T-helper 2 cell treated with Interferon-gamma antibody and Interleukin-4, amounts not matched to agents 5 μg/mL and 100 μg/mL, for 36 hours (primary cell): ENCODE results near the gene ZMIZ1.
A peak's percentile ranks its signal among the peaks of the same experiment; 100 is the strongest.

ENCODE experiments used
- DNase-seq: peaks from one replicate; pipeline ENCODE4 v3.0.0; 2021; ENCODE audit warnings: low spot score
- H3K27ac Mint-ChIP-seq: one replicate; pipeline ENCODE4 v1.8.0; 2021; ENCODE audit warnings: mild to moderate bottlenecking, mixed read lengths
- H3K27me3 Mint-ChIP-seq: one replicate; pipeline ENCODE4 v1.8.0; 2021; ENCODE audit warnings: low read depth, mixed read lengths
- H3K36me3 Mint-ChIP-seq: one replicate; pipeline ENCODE4 v1.8.0; 2021; ENCODE audit warnings: low read depth, mixed read lengths
- H3K4me1 Mint-ChIP-seq: one replicate; pipeline ENCODE4 v1.8.0; 2021; ENCODE audit warnings: low read depth, mixed read lengths
- H3K4me3 Mint-ChIP-seq: one replicate; pipeline ENCODE4 v1.8.0; 2022; ENCODE audit warnings: mild to moderate bottlenecking, moderate library complexity, mixed read lengths
- H3K9me3 Mint-ChIP-seq: one replicate; pipeline ENCODE4 v1.8.0; 2021; ENCODE audit warnings: mixed read lengths

Gene ZMIZ1

GRCh38 chr10:79068562-79069324 is at the start of gene ZMIZ1:
ZMIZ1 (plus strand) TSS chr10:79068966; CDS start chr10:79201633, 132,667 bp downstream.
- H3K9me3 Mint-ChIP-seq: no peaks in the 10 kb centered on the region
- peak; percentile 81 for DNase-seq
- peak within 1 kb of the TSS; percentile 94 for H3K4me3 Mint-ChIP-seq
- H3K27ac Mint-ChIP-seq: peak within 1 kb of the TSS; percentile 86
- H3K4me1 Mint-ChIP-seq: peaks cover 35% of the 10 kb centered on the region
- H3K36me3 Mint-ChIP-seq: no peaks in the 10 kb centered on the region
- peaks cover 27% of the 10 kb centered on the region for H3K27me3 Mint-ChIP-seq

GRCh38 chr10:79019441-79020014 is 49.2 kb upstream of the ZMIZ1 start:
- H3K4me3 Mint-ChIP-seq: no peak overlapping the region
- no peak overlapping the region for H3K27ac Mint-ChIP-seq
- H3K36me3 Mint-ChIP-seq: no peaks in the 10 kb centered on the region
- no peaks in the 10 kb centered on the region for H3K9me3 Mint-ChIP-seq
- no peak for DNase-seq
- peaks cover 6% of the 10 kb centered on the region for H3K27me3 Mint-ChIP-seq
- H3K4me1 Mint-ChIP-seq: no peaks in the 10 kb centered on the region

- DNase-seq: no peak
- no peak overlapping the region for H3K27ac Mint-ChIP-seq
- H3K36me3 Mint-ChIP-seq: no peaks in the 10 kb centered on the region
- H3K4me1 Mint-ChIP-seq: no peaks in the 10 kb centered on the region
- no peaks in the 10 kb centered on the region for H3K9me3 Mint-ChIP-seq
- peaks cover 6% of the 10 kb centered on the region for H3K27me3 Mint-ChIP-seq
- H3K4me3 Mint-ChIP-seq: no peak overlapping the region
These were observed 48.7 kb upstream of the ZMIZ1 start for GRCh38 chr10:79020015-79020491.

GRCh38 chr10:79020605-79021004 is 48.2 kb upstream of the ZMIZ1 start:
- Mint-ChIP-seq H3K4me3 (no peak overlapping the region), H3K36me3 (no peaks in the 10 kb centered on the region), H3K27me3 (peaks cover 4% of the 10 kb centered on the region), H3K9me3 (no peaks in the 10 kb centered on the region), H3K4me1 (peaks cover 2% of the 10 kb centered on the region), H3K27ac (no peak overlapping the region)
- no peak for DNase-seq

GRCh38 chr10:79021331-79021907 is 47.3 kb upstream of the ZMIZ1 start:
- Mint-ChIP-seq H3K36me3 (no peaks in the 10 kb centered on the region), H3K27ac (no peak overlapping the region), H3K4me1 (peaks cover 7% of the 10 kb centered on the region), H3K27me3 (no peaks in the 10 kb centered on the region), H3K4me3 (no peak overlapping the region), H3K9me3 (no peaks in the 10 kb centered on the region)
- no peak for DNase-seq

GRCh38 chr10:79021948-79022499 is 46.7 kb upstream of the ZMIZ1 start:
- peaks cover 8% of the 10 kb centered on the region for H3K4me1 Mint-ChIP-seq
- H3K27me3 Mint-ChIP-seq: no peaks in the 10 kb centered on the region
- DNase-seq: no peak
- no peak overlapping the region for H3K27ac Mint-ChIP-seq
- no peaks in the 10 kb centered on the region for H3K36me3 Mint-ChIP-seq
- no peak overlapping the region for H3K4me3 Mint-ChIP-seq
- no peaks in the 10 kb centered on the region for H3K9me3 Mint-ChIP-seq

GRCh38 chr10:79022565-79023230 is 46.1 kb upstream of the ZMIZ1 start:
- H3K27me3 Mint-ChIP-seq: no peaks in the 10 kb centered on the region
- no peaks in the 10 kb centered on the region for H3K36me3 Mint-ChIP-seq
- H3K4me3 Mint-ChIP-seq: peak overlapping the region; percentile 47
- DNase-seq: no peak
- no peaks in the 10 kb centered on the region for H3K9me3 Mint-ChIP-seq
- H3K4me1 Mint-ChIP-seq: peaks cover 9% of the 10 kb centered on the region
- H3K27ac Mint-ChIP-seq: peak overlapping the region; percentile 34

- H3K27me3 Mint-ChIP-seq: no peaks in the 10 kb centered on the region
- DNase-seq: no peak
- no peak overlapping the region for H3K27ac Mint-ChIP-seq
- no peaks in the 10 kb centered on the region for H3K36me3 Mint-ChIP-seq
- H3K9me3 Mint-ChIP-seq: no peaks in the 10 kb centered on the region
- no peak overlapping the region for H3K4me3 Mint-ChIP-seq
- peaks cover 13% of the 10 kb centered on the region for H3K4me1 Mint-ChIP-seq
These were observed 45.3 kb upstream of the ZMIZ1 start for GRCh38 chr10:79023240-79024162.

GRCh38 chr10:79024296-79024695 is 44.5 kb upstream of the ZMIZ1 start:
- Mint-ChIP-seq H3K4me1 (peaks cover 13% of the 10 kb centered on the region), H3K36me3 (no peaks in the 10 kb centered on the region), H3K27ac (no peak overlapping the region), H3K4me3 (no peak overlapping the region), H3K9me3 (no peaks in the 10 kb centered on the region), H3K27me3 (no peaks in the 10 kb centered on the region)
- no peak for DNase-seq

GRCh38 chr10:79024720-79025198 is 44.0 kb upstream of the ZMIZ1 start:
- Mint-ChIP-seq H3K4me3 (no peak overlapping the region), H3K36me3 (no peaks in the 10 kb centered on the region), H3K9me3 (no peaks in the 10 kb centered on the region), H3K27me3 (no peaks in the 10 kb centered on the region), H3K27ac (no peak overlapping the region), H3K4me1 (peaks cover 13% of the 10 kb centered on the region)
- no peak for DNase-seq

GRCh38 chr10:79025199-79025832 is 43.5 kb upstream of the ZMIZ1 start:
- no peak for DNase-seq
- H3K4me1 Mint-ChIP-seq: peaks cover 13% of the 10 kb centered on the region
- H3K27ac Mint-ChIP-seq: no peak overlapping the region
- H3K9me3 Mint-ChIP-seq: no peaks in the 10 kb centered on the region
- H3K36me3 Mint-ChIP-seq: no peaks in the 10 kb centered on the region
- H3K27me3 Mint-ChIP-seq: peaks cover 2% of the 10 kb centered on the region
- H3K4me3 Mint-ChIP-seq: no peak overlapping the region

- Mint-ChIP-seq H3K9me3 (no peaks in the 10 kb centered on the region), H3K27me3 (peaks cover 3% of the 10 kb centered on the region), H3K4me3 (no peak overlapping the region), H3K4me1 (peaks cover 13% of the 10 kb centered on the region), H3K27ac (no peak overlapping the region), H3K36me3 (no peaks in the 10 kb centered on the region)
- no peak for DNase-seq
These were observed 42.4 kb upstream of the ZMIZ1 start for GRCh38 chr10:79026341-79026761.

GRCh38 chr10:79026806-79027146 is 42.0 kb upstream of the ZMIZ1 start:
- H3K4me3 Mint-ChIP-seq: no peak overlapping the region
- H3K9me3 Mint-ChIP-seq: no peaks in the 10 kb centered on the region
- peaks cover 3% of the 10 kb centered on the region for H3K27me3 Mint-ChIP-seq
- no peak overlapping the region for H3K27ac Mint-ChIP-seq
- peaks cover 13% of the 10 kb centered on the region for H3K4me1 Mint-ChIP-seq
- H3K36me3 Mint-ChIP-seq: no peaks in the 10 kb centered on the region
- DNase-seq: no peak
